Stimulated activated naive CD8-positive, alpha-beta T cell treated with anti-CD3 and anti-CD28 coated beads, Interleukin-15, Interleukin-2, amounts not matched to agents 100 ng/mL and 50 ng/mL, for 24 hours (primary cell): ENCODE data around the gene HIVEP2.

Source experiments
- H3K27ac Mint-ChIP-seq: one replicate; pipeline ENCODE4 v1.8.0; 2021; ENCODE audit warnings: mild to moderate bottlenecking, mixed read lengths
- H3K27me3 Mint-ChIP-seq: one replicate; pipeline ENCODE4 v1.8.0; 2021; ENCODE audit warnings: mixed read lengths
- H3K36me3 Mint-ChIP-seq: one replicate; pipeline ENCODE4 v1.8.0; 2021; ENCODE audit warnings: low read depth, mixed read lengths
- H3K4me1 Mint-ChIP-seq: one replicate; pipeline ENCODE4 v1.8.0; 2021; ENCODE audit warnings: low read depth, mixed read lengths
- H3K4me3 Mint-ChIP-seq: one replicate; pipeline ENCODE4 v1.8.0; 2021; ENCODE audit warnings: mild to moderate bottlenecking, mixed read lengths
- H3K9me3 Mint-ChIP-seq: one replicate; pipeline ENCODE4 v1.8.0; 2021; ENCODE audit warnings: mixed read lengths

Gene HIVEP2

DNA sequence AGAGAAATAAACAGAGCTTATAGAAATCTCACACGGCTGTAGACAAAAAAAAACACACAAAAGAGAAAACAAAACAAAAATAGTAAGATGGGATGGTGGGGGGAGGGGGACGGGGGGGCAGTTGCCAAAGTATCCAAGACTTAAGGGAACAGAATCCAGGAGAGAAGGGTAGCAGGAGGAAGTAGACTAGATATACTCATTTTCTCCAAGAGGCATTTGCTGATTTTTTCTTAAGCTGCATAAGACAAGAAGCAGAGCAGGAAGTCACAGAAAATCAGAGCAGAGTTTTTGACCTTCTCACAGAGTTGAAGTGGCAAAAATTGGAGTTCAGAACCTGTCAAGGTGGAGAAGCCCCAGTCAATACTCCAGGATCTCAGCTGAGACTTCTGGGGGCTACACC lies 237.7 kb downstream of the HIVEP2 start:
- H3K36me3 Mint-ChIP-seq: no peaks in the 10 kb centered on the region
- H3K27ac Mint-ChIP-seq: no peak overlapping the region
- H3K4me3 Mint-ChIP-seq: no peak overlapping the region
- H3K4me1 Mint-ChIP-seq: peaks cover 19% of the 10 kb centered on the region
- no peaks in the 10 kb centered on the region for H3K27me3 Mint-ChIP-seq
- no peaks in the 10 kb centered on the region for H3K9me3 Mint-ChIP-seq

DNA sequence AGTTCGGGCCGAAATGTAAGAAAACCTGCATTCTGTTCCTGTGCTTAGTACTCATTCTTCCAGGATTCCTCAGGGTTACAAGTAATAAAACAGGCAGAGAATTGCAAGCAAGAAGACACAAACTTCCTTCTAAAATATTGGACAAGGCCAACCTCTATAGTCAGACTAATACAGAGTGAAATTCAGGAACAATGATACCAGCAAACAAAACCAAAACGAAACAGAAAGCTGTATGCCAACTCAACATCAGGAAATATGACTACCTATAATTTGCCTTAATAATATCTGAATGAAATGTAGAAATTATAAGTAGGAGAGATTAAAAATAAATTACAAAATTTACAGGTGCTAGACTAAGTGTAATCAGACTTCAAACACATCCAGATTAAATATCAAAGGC lies 238.8 kb downstream of the HIVEP2 start:
- Mint-ChIP-seq H3K27me3 (no peaks in the 10 kb centered on the region), H3K9me3 (no peaks in the 10 kb centered on the region), H3K36me3 (no peaks in the 10 kb centered on the region), H3K4me1 (peaks cover 19% of the 10 kb centered on the region), H3K4me3 (no peak overlapping the region), H3K27ac (no peak overlapping the region)

DNA sequence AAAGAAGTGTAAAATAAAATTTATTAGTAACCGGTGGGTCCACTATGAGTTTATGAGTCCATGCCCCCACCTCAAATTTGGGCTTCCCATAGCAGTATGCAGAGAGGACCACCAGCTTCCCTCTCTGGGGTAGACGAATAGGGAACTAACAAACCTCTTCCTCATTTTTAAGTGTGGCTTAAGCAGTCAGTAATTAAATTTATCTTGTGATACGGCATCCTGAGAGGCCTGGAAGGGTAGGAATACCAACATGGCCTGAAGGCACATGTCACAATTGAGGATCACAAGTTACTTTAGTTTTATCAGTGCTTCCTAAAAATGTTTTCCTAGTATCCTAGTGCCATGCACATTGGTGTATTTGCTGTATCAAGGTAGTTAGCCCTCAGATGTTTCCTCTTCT lies 239.9 kb downstream of the HIVEP2 start:
- Mint-ChIP-seq H3K27ac (no peak overlapping the region), H3K4me3 (no peak overlapping the region), H3K4me1 (peaks cover 19% of the 10 kb centered on the region), H3K36me3 (no peaks in the 10 kb centered on the region), H3K9me3 (no peaks in the 10 kb centered on the region), H3K27me3 (no peaks in the 10 kb centered on the region)

DNA sequence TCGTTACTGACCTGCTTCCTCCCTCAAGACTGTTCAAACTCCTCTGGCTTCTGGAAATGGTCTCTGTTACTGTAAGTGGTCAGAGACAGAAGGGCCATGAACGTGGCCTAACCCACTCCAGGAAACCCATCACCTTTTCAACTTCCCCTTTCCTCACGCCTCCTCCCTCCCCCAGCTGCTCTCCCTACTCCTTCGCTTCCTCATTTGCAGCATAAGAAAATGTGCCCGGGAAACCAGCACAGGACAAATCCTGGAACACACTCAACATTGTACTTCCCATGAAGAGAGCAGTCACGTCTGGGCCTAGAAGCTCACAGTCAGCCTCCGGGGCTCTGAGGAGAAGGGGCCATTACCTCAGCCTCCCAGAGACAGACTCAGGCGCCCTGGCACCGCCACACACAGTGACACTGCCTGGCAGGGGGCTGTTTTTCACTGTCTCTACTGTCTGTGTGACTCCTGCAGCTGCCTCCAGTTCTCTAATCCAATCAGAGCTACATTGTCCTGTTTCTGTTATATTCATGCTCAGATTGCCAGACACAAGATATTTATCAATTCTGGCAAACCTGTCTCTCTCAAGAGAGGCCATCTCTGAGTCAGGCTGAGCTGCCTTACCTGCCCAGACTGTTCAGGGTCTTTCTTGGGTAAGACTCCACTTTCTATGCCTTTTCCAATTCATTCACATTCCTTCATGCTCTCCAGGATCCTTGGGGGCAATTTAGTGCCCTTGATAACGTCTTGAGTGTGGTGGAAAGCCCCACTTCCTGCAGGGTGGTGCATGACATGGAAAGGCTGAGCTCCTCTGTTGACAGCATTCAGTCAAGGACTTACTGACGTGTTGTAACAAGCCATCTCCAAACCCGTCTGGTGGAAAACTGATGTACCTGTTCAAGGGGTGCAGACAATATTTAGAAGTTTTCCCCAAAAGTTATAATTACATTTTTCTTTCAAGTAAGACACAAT lies 242.2 kb downstream of the HIVEP2 start:
- Mint-ChIP-seq H3K27me3 (no peaks in the 10 kb centered on the region), H3K4me3 (no peak overlapping the region), H3K4me1 (peaks cover 24% of the 10 kb centered on the region), H3K36me3 (no peaks in the 10 kb centered on the region), H3K9me3 (no peaks in the 10 kb centered on the region), H3K27ac (no peak overlapping the region)
